ENCODE data around the gene TBC1D28. TPM values are rescaled to one million over a fixed set of nuclear protein-coding genes. Genes with fewer than 3 reads are reported as not detected.
"Not testable (repeated sequence)": the region's sequence is repeated elsewhere in the genome, so short reads cannot be mapped to it uniquely, and the experiment has no call there.

The TBC1D28 gene
- total and polyA plus RNA-seq, 9 of the 15 experiments (the other 6 are each of a cell fraction or from before 2014, with no cell fraction given): not detected

DNA sequence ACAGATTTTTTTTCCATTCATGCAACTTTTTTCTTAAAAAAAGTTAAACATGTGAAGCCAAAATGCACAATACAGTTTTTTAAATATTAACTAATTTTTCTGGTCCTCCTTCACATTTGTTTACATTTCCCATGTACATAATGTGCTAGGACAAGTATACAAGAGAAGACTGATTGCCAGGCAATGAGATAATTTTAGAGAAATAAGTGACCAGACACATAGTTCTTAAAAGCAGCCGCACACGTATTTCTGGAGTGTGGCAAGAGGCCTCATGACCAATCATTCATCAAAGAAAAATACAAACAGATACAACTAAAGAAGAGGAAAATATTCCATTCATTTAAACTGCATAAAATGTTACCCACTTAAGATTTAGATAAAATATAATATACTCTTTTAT lies 22.1 kb upstream of the TBC1D28 start:
- POLR2A ChIA-PET; in situ Hi-C loops (cut with MboI); H3K9me1 ChIP-seq (ENCODE audit: control insufficient read depth, insufficient read depth, low read length); H3K36me3 ChIP-seq (ENCODE audit: control insufficient read depth, insufficient read depth, low read length); BruUV-seq (replicated peaks); H3K4me3 ChIP-seq; CTCF ChIA-PET (ENCODE audit: low intra/inter-chr PET ratio); H3K9ac ChIP-seq (ENCODE audit: insufficient read depth in 1 of 2, low read depth in 2 of 2, low read length in 2 of 2); FAIRE-seq; H4K20me1 ChIP-seq (replicated peaks; ENCODE audit: control insufficient read depth, insufficient read depth, low read length); H2AFZ ChIP-seq (ENCODE audit: low read depth, low read length); H3K79me2 ChIP-seq (ENCODE audit: control insufficient read depth, insufficient read depth, low read length); DNase-seq (ENCODE audit: extremely low read depth in 1 of 4, low spot score in 3 of 4); H3K4me1 ChIP-seq (replicated peaks in 1 of 2; ENCODE audit: control insufficient read depth in 2 of 2, insufficient read depth in 2 of 2, low read length in 2 of 2); H3K27me3 ChIP-seq (ENCODE audit: control insufficient read depth in 2 of 2, insufficient read depth in 2 of 2, low read length in 2 of 2); ATAC-seq; H3K9me3 ChIP-seq (replicated peaks; ENCODE audit: control insufficient read depth, insufficient read depth, low read depth, low read length); H3K4me2 ChIP-seq (ENCODE audit: insufficient read depth, low read length); H3K27ac ChIP-seq (ENCODE audit: extremely low read depth, low read depth, low read length); intact Hi-C loops (cut with micrococcal nuclease): not testable (repeated sequence)
- no CpG with 5 or more reads among the region's 2 CpGs for WGBS (ENCODE audit: insufficient coverage, low coverage, missing lambda C conversion rate)

- DNase-seq (ENCODE audit: extremely low read depth in 1 of 4, low spot score in 3 of 4); H3K4me1 ChIP-seq (replicated peaks in 1 of 2; ENCODE audit: control insufficient read depth in 2 of 2, insufficient read depth in 2 of 2, low read length in 2 of 2); H4K20me1 ChIP-seq (replicated peaks; ENCODE audit: control insufficient read depth, insufficient read depth, low read length); H2AFZ ChIP-seq (ENCODE audit: low read depth, low read length); H3K79me2 ChIP-seq (ENCODE audit: control insufficient read depth, insufficient read depth, low read length); H3K4me3 ChIP-seq; ATAC-seq; H3K9ac ChIP-seq (ENCODE audit: insufficient read depth in 1 of 2, low read depth in 2 of 2, low read length in 2 of 2); in situ Hi-C loops (cut with MboI); H3K9me3 ChIP-seq (replicated peaks; ENCODE audit: control insufficient read depth, insufficient read depth, low read depth, low read length); H3K27ac ChIP-seq (ENCODE audit: extremely low read depth, low read depth, low read length); H3K9me1 ChIP-seq (ENCODE audit: control insufficient read depth, insufficient read depth, low read length); BruUV-seq (replicated peaks); intact Hi-C loops (cut with micrococcal nuclease); CTCF ChIA-PET (ENCODE audit: low intra/inter-chr PET ratio); H3K36me3 ChIP-seq (ENCODE audit: control insufficient read depth, insufficient read depth, low read length); FAIRE-seq; POLR2A ChIA-PET; H3K4me2 ChIP-seq (ENCODE audit: insufficient read depth, low read length); H3K27me3 ChIP-seq (ENCODE audit: control insufficient read depth in 2 of 2, insufficient read depth in 2 of 2, low read length in 2 of 2): not testable (repeated sequence)
- WGBS (ENCODE audit: insufficient coverage, low coverage, missing lambda C conversion rate): 17% methylated on average over 2 of the region's 5 CpGs
- TF ChIP-seq, protein P1, sequence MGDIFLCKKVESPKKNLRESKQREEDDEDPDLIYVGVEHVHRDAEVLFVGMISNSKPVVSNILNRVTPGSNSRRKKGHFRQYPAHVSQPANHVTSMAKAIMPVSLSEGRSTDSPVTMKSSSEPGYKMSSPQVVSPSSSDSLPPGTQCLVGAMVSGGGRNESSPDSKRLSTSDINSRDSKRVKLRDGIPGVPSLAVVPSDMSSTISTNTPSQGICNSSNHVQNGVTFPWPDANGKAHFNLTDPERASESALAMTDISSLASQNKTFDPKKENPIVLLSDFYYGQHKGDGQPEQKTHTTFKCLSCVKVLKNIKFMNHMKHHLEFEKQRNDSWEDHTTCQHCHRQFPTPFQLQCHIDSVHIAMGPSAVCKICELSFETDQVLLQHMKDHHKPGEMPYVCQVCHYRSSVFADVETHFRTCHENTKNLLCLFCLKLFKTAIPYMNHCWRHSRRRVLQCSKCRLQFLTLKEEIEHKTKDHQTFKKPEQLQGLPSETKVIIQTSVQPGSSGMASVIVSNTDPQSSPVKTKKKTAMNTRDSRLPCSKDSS (IDR thresholded peaks at IDR 0.05; ENCODE audit: low read depth, partially characterized antibody): peak; percentile 40
- TF ChIP-seq CBX3 (IDR thresholded peaks at IDR 0.05; ENCODE audit: borderline replicate concordance in 1 of 2, low read length in 2 of 2): 0 out of 3 replicates have a peak, but pooled peaks of 1 of the 2 experiments have one; percentile 29
- TF ChIP-seq ZNF75A (CRISPR knock-in tag; IDR thresholded peaks at IDR 0.05): peak; percentile 98
- TF ChIP-seq RBM25 (IDR thresholded peaks at IDR 0.05; ENCODE audit: low read depth, low read length, severe bottlenecking): peak; percentile 15
- TF ChIP-seq ZNF274 (IDR thresholded peaks at IDR 0.05; ENCODE audit: borderline replicate concordance, low read depth, low read length): peak; percentile 91
- peak; percentile 91 for TF ChIP-seq TRIM28 (IDR thresholded peaks at IDR 0.05)
Measured at GRCh38 chr17:18661924-18662624, 17.9 kb upstream of the TBC1D28 start.

- CTCF ChIA-PET (ENCODE audit: low intra/inter-chr PET ratio); H3K27me3 ChIP-seq (ENCODE audit: control insufficient read depth in 2 of 2, insufficient read depth in 2 of 2, low read length in 2 of 2); H3K79me2 ChIP-seq (ENCODE audit: control insufficient read depth, insufficient read depth, low read length); BruUV-seq (replicated peaks); H3K9me1 ChIP-seq (ENCODE audit: control insufficient read depth, insufficient read depth, low read length); H3K4me2 ChIP-seq (ENCODE audit: insufficient read depth, low read length); H4K20me1 ChIP-seq (replicated peaks; ENCODE audit: control insufficient read depth, insufficient read depth, low read length); H3K36me3 ChIP-seq (ENCODE audit: control insufficient read depth, insufficient read depth, low read length); H3K9ac ChIP-seq (ENCODE audit: insufficient read depth in 1 of 2, low read depth in 2 of 2, low read length in 2 of 2); in situ Hi-C loops (cut with MboI); H3K4me3 ChIP-seq; DNase-seq (ENCODE audit: extremely low read depth in 1 of 4, low spot score in 3 of 4); intact Hi-C loops (cut with micrococcal nuclease); H3K27ac ChIP-seq (ENCODE audit: extremely low read depth, low read depth, low read length); H2AFZ ChIP-seq (ENCODE audit: low read depth, low read length); H3K4me1 ChIP-seq (replicated peaks in 1 of 2; ENCODE audit: control insufficient read depth in 2 of 2, insufficient read depth in 2 of 2, low read length in 2 of 2); H3K9me3 ChIP-seq (replicated peaks; ENCODE audit: control insufficient read depth, insufficient read depth, low read depth, low read length); POLR2A ChIA-PET: not testable (repeated sequence)
- ATAC-seq (peak; percentile 69), FAIRE-seq (peak; percentile 26)
- 5% methylated on average over 3 of the region's 23 CpGs for WGBS (ENCODE audit: insufficient coverage, low coverage, missing lambda C conversion rate)
Measured at GRCh38 chr17:18650094-18650493, 5.9 kb upstream of the TBC1D28 start.

All from K562 (cell line).